H1 (cell line): ENCODE measurements around the gene RAB36. TPM values are rescaled to one million over a fixed set of nuclear protein-coding genes. Genes with fewer than 3 reads are reported as not detected.

Experiments
- CTCF ChIA-PET: fragments of 300-600 bp; sonication (Branson Sonifier 250); formaldehyde crosslinking; loops from one replicate; lab custom pipeline; 2021; ENCODE audit not compliant: partially characterized antibody; lab: Charles Lee
- POLR2A ChIA-PET: fragments of 300-600 bp; sonication (Branson Sonifier 250); formaldehyde crosslinking; loops from one replicate; lab custom pipeline; 2021; ENCODE audit warnings: inconsistent platforms; ENCODE audit not compliant: partially characterized antibody; lab: Charles Lee
- DNase-seq, 2 experiments: peaks; one replicate each; pipeline versions ENCODE4 v3.0.0 to v3.0.0-alpha.2; 2010 to 2022; ENCODE audit warnings: low spot score in 2 of 2, low read depth in 1 of 2, mixed read lengths in 1 of 2
- FAIRE-seq: peaks from 2 replicates; lab custom pipeline; 2011; peaks lifted over from hg19 to GRCh38; lab: Jason Lieb, UNC
- H2AFZ ChIP-seq: 2 replicates; pipeline ENCODE4 v1.8.1; 2012; ENCODE audit warnings: low read length, inconsistent platforms
- H2AK5ac ChIP-seq: 2 replicates; pipeline ENCODE4 v1.6.1; 2013; ENCODE audit warnings: low read depth, low read length
- H2BK120ac ChIP-seq: replicated peaks from 2 replicates; pipeline ENCODE3; 2013; ENCODE audit warnings: low read depth, low read length, inconsistent platforms
- H2BK12ac ChIP-seq: 2 replicates; pipeline ENCODE4 v1.6.1; 2013; ENCODE audit warnings: low read depth, low read length
- H2BK15ac ChIP-seq: 2 replicates; pipeline ENCODE4 v1.6.1; 2013; ENCODE audit warnings: low read length
- H2BK20ac ChIP-seq: 2 replicates; pipeline ENCODE4 v1.6.1; 2013; ENCODE audit warnings: low read length
- H2BK5ac ChIP-seq: 2 replicates; pipeline ENCODE4 v1.6.1; 2013; ENCODE audit warnings: low read depth, low read length
- H3K14ac ChIP-seq: 2 replicates; pipeline ENCODE4 v1.6.1; 2013; ENCODE audit warnings: inconsistent platforms; ENCODE audit not compliant: insufficient read length
- H3K18ac ChIP-seq: 2 replicates; pipeline ENCODE4 v1.6.1; 2013; ENCODE audit warnings: low read length; ENCODE audit errors: extremely low read depth
- H3K23ac ChIP-seq: 2 replicates; pipeline ENCODE4 v1.6.1; 2013; ENCODE audit warnings: inconsistent platforms; ENCODE audit not compliant: insufficient read length
- H3K23me2 ChIP-seq: 2 replicates; pipeline ENCODE4 v1.6.1; 2013; ENCODE audit warnings: low read depth, low read length
- H3K27ac ChIP-seq: 2 replicates; pipeline ENCODE4 v1.6.1; 2011; ENCODE audit warnings: low read depth, low read length, inconsistent platforms
- H3K27me3 ChIP-seq, 4 experiments: replicated peaks in 1 of 4; 1 replicate in 1 of 4; 2 replicates in 3 of 4; pipeline versions ENCODE4 v1.6.1 to v1.8.1; 2011 to 2013; ENCODE audit warnings: low read length in 3 of 4, mild to moderate bottlenecking in 3 of 4, inconsistent platforms in 2 of 4, mixed read lengths in 2 of 4, moderate library complexity in 1 of 4; ENCODE audit not compliant: control insufficient read depth in 3 of 4, insufficient read depth in 3 of 4; ENCODE audit errors: extremely low read depth in 1 of 4
- H3K36me3 ChIP-seq, 4 experiments: 2 replicates each; pipeline versions ENCODE4 v1.6.1 to v1.8.1; 2011 to 2013; ENCODE audit warnings: mild to moderate bottlenecking in 4 of 4, low read length in 3 of 4, moderate library complexity in 2 of 4, control low read depth in 1 of 4, inconsistent platforms in 1 of 4; ENCODE audit not compliant: insufficient read depth in 4 of 4, control insufficient read depth in 2 of 4
- H3K4ac ChIP-seq: replicated peaks from 2 replicates; pipeline ENCODE3; 2013; ENCODE audit warnings: low read length, low read depth, mixed read lengths, inconsistent platforms; ENCODE audit not compliant: insufficient read length
- H3K4me1 ChIP-seq, 4 experiments: replicated peaks in 1 of 4; 1 replicate in 1 of 4; 2 replicates in 3 of 4; pipeline versions ENCODE4 v1.6.1 to v1.8.1; 2011 to 2013; ENCODE audit warnings: low read length in 3 of 4, inconsistent platforms in 2 of 4, mixed read lengths in 1 of 4; ENCODE audit not compliant: insufficient read depth in 4 of 4, control insufficient read depth in 3 of 4
- H3K4me2 ChIP-seq, 2 experiments: 2 replicates each; pipeline versions ENCODE4 v1.6.1 to v1.8.1; 2011 to 2013; ENCODE audit warnings: low read depth in 2 of 2, low read length in 2 of 2, control low read depth in 1 of 2, inconsistent platforms in 1 of 2, mild to moderate bottlenecking in 1 of 2; ENCODE audit not compliant: insufficient read depth in 1 of 2
- H3K4me3 ChIP-seq, 4 experiments: fragments of 200-600, 300-600 bp in 1 of 4; sonication (generic), shearing (Covaris generic), sonication (Bioruptor Twin) in 1 of 4; 2 replicates each; pipeline versions ENCODE4 v1.5.1 to v1.8.1; 2011 to 2016; ENCODE audit warnings: low read length in 4 of 4, low read depth in 3 of 4, control low read depth in 2 of 4, inconsistent platforms in 2 of 4, mild to moderate bottlenecking in 2 of 4, mixed read lengths in 1 of 4, moderate library complexity in 1 of 4; ENCODE audit not compliant: insufficient read depth in 2 of 4; ENCODE audit errors: extremely low read depth in 1 of 4
- H3K56ac ChIP-seq: replicated peaks from 2 replicates; pipeline ENCODE3; 2013; ENCODE audit warnings: low read depth, mild to moderate bottlenecking, mixed read lengths, low read length, inconsistent platforms; ENCODE audit not compliant: insufficient read length
- H3K79me1 ChIP-seq: 2 replicates; pipeline ENCODE4 v1.6.1; 2013; ENCODE audit warnings: low read depth, low read length, control low read depth
- H3K79me2 ChIP-seq, 2 experiments: 2 replicates each; pipeline versions ENCODE4 v1.6.1 to v1.8.1; 2012 to 2013; ENCODE audit warnings: low read length in 2 of 2, mild to moderate bottlenecking in 2 of 2, inconsistent platforms in 1 of 2; ENCODE audit not compliant: insufficient read depth in 2 of 2, control insufficient read depth in 1 of 2
- H3K9ac ChIP-seq, 4 experiments: replicated peaks in 1 of 4; 1 replicate in 1 of 4; 2 replicates in 3 of 4; pipeline versions ENCODE4 v1.6.1 to v1.8.1; 2011 to 2013; ENCODE audit warnings: low read depth in 3 of 4, low read length in 3 of 4, control low read depth in 2 of 4, mild to moderate bottlenecking in 2 of 4, moderate library complexity in 2 of 4, inconsistent platforms in 1 of 4; ENCODE audit errors: extremely low read depth in 1 of 4
- H3K9me3 ChIP-seq, 2 experiments: 2 replicates each; pipeline versions ENCODE4 v1.6.1 to v1.8.1; 2012 to 2013; ENCODE audit warnings: mild to moderate bottlenecking in 2 of 2, moderate library complexity in 2 of 2, control low read depth in 1 of 2, inconsistent platforms in 1 of 2, low read depth in 1 of 2, low read length in 1 of 2, mixed read lengths in 1 of 2; ENCODE audit not compliant: insufficient read depth in 2 of 2
- H4K20me1 ChIP-seq, 2 experiments: replicated peaks in 1 of 2; 2 replicates each; pipeline versions ENCODE3 to v1.8.1; 2011 to 2013; ENCODE audit warnings: inconsistent platforms in 2 of 2, low read length in 2 of 2, mild to moderate bottlenecking in 1 of 2; ENCODE audit not compliant: insufficient read depth in 2 of 2, control insufficient read depth in 1 of 2
- H4K5ac ChIP-seq: 2 replicates; pipeline ENCODE4 v1.6.1; 2013; ENCODE audit warnings: low read length, low read depth, mixed read lengths, inconsistent platforms; ENCODE audit not compliant: insufficient read length
- H4K8ac ChIP-seq: 2 replicates; pipeline ENCODE4 v1.8.0; 2013; ENCODE audit warnings: mild to moderate bottlenecking, moderate library complexity, low read length, inconsistent platforms; ENCODE audit not compliant: insufficient read depth; ENCODE audit errors: extremely low read depth
- H4K91ac ChIP-seq: replicated peaks from 2 replicates; pipeline ENCODE3; 2013; ENCODE audit warnings: low read length, mixed read lengths, inconsistent platforms; ENCODE audit not compliant: insufficient read length
- CREB1 ChIP-seq: IDR thresholded peaks from 2 replicates; pipeline ENCODE4 v1.6.1; 2012; ENCODE audit warnings: inconsistent platforms
- EZH2 ChIP-seq: fragments of 200-600 bp; sonication (generic); IDR thresholded peaks from 2 replicates; pipeline ENCODE4 v1.7.1; 2012; ENCODE audit warnings: low read depth, mild to moderate bottlenecking, moderate library complexity, low read length, inconsistent platforms; ENCODE audit not compliant: severe bottlenecking
- RNF2 ChIP-seq: fragments of 200-900, 300-1000 bp; sonication (generic); IDR thresholded peaks from 2 replicates; pipeline ENCODE4 v1.7.1; 2016; ENCODE audit warnings: borderline replicate concordance, low read depth, mild to moderate bottlenecking, antibody characterized with exemption, low read length; ENCODE audit not compliant: poor library complexity, severe bottlenecking; ENCODE audit errors: missing control alignments
- SIX5 ChIP-seq: IDR thresholded peaks from 2 replicates; pipeline ENCODE4 v1.6.1; 2011; ENCODE audit warnings: mild to moderate bottlenecking, low read depth, low read length
- SP4 ChIP-seq: IDR thresholded peaks from 2 replicates; pipeline ENCODE4 v1.6.1; 2012; ENCODE audit warnings: low read length, inconsistent platforms
- WGBS, 2 experiments: shearing (Covaris generic) in 1 of 2; methylation state at CpG; one replicate each; pipeline versions ENCODE4 v1.1.6 to v1.1.7; 2013 to 2015; ENCODE audit warnings: low lambda C conversion rate in 2 of 2, mixed read lengths in 2 of 2, inconsistent platforms in 1 of 2, low coverage in 1 of 2, missing lambda C conversion rate in 1 of 2; ENCODE audit not compliant: insufficient replicate concordance in 2 of 2, insufficient coverage in 1 of 2, insufficient read length in 1 of 2; ENCODE audit errors: extremely low coverage in 1 of 2, missing lambda C conversion rate in 1 of 2; 5-methylcytosine and 5-hydroxymethylcytosine counted together
- polyA plus RNA-seq, 7 experiments: library from polyadenylated mRNA; depleted of rRNA in 3 of 7; stranded (reverse) in 5 of 7; unstranded in 2 of 7; fragments of >200 nt in 5 of 7; fragments of 200-250 nt in 2 of 7; gene quantifications; 1 replicate in 5 of 7; 2 replicates in 1 of 7; 4 replicates in 1 of 7; pipeline versions ENCODE4 v1.2.1 to v1.2.3, GENCODE V29; 2011 to 2013; ENCODE audit warnings: missing spikeins in 2 of 7, mixed read lengths in 2 of 7
- total RNA-seq: library from RNA; stranded (reverse); fragmentation: NEBNext Ultra II Directional; extraction: Animal tissue kit (Norgen Biotek cat#: 25700); gene quantifications from 2 replicates; pipeline ENCODE4 v1.2.1, GENCODE V29; 2021
- TF ChIP-seq, protein P1 (sequence below): IDR thresholded peaks from 2 replicates; pipeline ENCODE4 v1.6.1; 2011; ENCODE audit warnings: low read length, improper control_type of control experiment

Gene RAB36
- total and polyA plus RNA-seq, 2 of the 8 experiments (the other 6 are each of a cell fraction or from before 2014, with no cell fraction given) = 1.0 to 1.5 TPM

DNA sequence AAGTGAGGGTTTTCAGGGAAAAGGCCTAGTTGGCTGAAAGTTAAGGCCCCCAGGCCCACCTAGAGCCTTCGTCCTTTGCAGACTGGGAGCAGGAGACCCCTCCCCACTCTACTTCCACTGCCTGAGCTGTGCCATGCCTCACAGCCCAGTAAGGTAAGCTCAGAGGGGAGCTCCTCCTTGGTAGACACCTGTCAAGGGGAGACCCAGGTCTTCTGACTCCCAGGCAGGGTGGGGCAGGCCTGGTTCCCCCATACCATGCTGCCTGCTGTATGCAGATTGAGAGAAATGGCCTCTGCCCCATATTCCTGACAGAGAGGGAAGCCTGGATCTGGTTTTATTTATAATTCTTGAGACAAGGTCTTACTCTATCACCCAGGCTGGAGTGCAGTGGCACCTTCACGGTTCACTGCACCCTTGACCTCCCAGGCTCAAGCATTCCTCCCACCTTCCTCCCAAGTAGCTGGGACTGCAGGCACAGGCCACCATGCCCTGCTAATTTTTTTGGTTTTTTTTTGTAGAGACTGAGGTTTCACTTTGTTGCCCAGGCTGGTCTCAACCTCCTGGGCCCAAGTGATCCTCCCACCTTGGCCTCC lies 697 bp downstream of the RAB36 start:
- H3K4me1 ChIP-seq = peaks cover 0 to 21% (median 9%) of the 10 kb centered on the region in 4 experiments; a peak in 5 of 7 replicates
- no peak overlapping the region for H4K91ac ChIP-seq
- WGBS, 2 experiments = 78% methylated on average over 2 of the region's 2 CpGs; no CpG with 5 or more reads in 1 of the 2 experiments
- H3K23me2 ChIP-seq = peaks cover 6% of the 10 kb centered on the region; the same call in 1 of the 2 replicates
- ChIA-PET POLR2A (interaction anchor here (2.1 kb wide), 1 partner anchor 11 kb away, joined by 6 read pairs; no protein-coding TSS in a partner anchor), CTCF (interaction anchor here (0.6 to 5.8 kb wide), 7 partner anchors 10 to 240 kb away, joined by 3 to 49 read pairs (median 4); no protein-coding TSS in a partner anchor)
- DNase-seq (no peak), FAIRE-seq (no peak)
- no peak overlapping the region for H3K56ac ChIP-seq
- peak overlapping the region; percentile 56 to 92 for H3K4me2 ChIP-seq
- H4K8ac ChIP-seq = peak overlapping the region; percentile 90; the same call in 1 of the 2 replicates
- no peak overlapping the region for H3K14ac ChIP-seq
- no peak overlapping the region for H2AFZ ChIP-seq
- H2BK120ac ChIP-seq = no peak overlapping the region
- no peak overlapping the region; a peak in 1 of 7 replicates for H3K9ac ChIP-seq
- no peaks in the 10 kb centered on the region for H3K79me1 ChIP-seq
- no peak for TF ChIP-seq SIX5
- TF ChIP-seq CREB1 = no peak
- no peak for TF ChIP-seq RNF2
- TF ChIP-seq, protein P1, sequence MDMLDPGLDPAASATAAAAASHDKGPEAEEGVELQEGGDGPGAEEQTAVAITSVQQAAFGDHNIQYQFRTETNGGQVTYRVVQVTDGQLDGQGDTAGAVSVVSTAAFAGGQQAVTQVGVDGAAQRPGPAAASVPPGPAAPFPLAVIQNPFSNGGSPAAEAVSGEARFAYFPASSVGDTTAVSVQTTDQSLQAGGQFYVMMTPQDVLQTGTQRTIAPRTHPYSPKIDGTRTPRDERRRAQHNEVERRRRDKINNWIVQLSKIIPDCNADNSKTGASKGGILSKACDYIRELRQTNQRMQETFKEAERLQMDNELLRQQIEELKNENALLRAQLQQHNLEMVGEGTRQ = no peak
- no peak for TF ChIP-seq EZH2
- TF ChIP-seq SP4 = no peak
- H3K4me3 ChIP-seq = peak overlapping the region; percentile 33 to 65 (median 59); a peak in 6 of 8 replicates
- H3K4ac ChIP-seq = no peak overlapping the region
- H4K5ac ChIP-seq = no peak overlapping the region
- H3K79me2 ChIP-seq = no peaks in the 10 kb centered on the region
- no peaks in the 10 kb centered on the region for H4K20me1 ChIP-seq
- no peak overlapping the region for H2BK20ac ChIP-seq
- H3K9me3 ChIP-seq = no peaks in the 10 kb centered on the region
- H3K27ac ChIP-seq = no peak overlapping the region
- no peaks in the 10 kb centered on the region for H3K36me3 ChIP-seq
- no peak overlapping the region for H3K23ac ChIP-seq
- H3K18ac ChIP-seq = no peak overlapping the region; the same call in 1 of the 2 replicates
- no peak overlapping the region for H2BK12ac ChIP-seq
- no peak overlapping the region for H2BK5ac ChIP-seq
- no peak overlapping the region for H2BK15ac ChIP-seq
- peaks cover 0 to 14% (median 7%) of the 10 kb centered on the region in 4 experiments; a peak in 5 of 7 replicates for H3K27me3 ChIP-seq
- no peak overlapping the region for H2AK5ac ChIP-seq
